HG03097 (cell line): Measurements from ENCODE around the gene TMPRSS11F.
A peak's percentile ranks its signal among the peaks of the same experiment; 100 is the strongest.
"Not testable (repeated sequence)": the region's sequence is repeated elsewhere in the genome, so short reads cannot be mapped to it uniquely, and the experiment has no call there.

Source experiments
- ATAC-seq: cut with Tn5 transposase; IDR thresholded peaks from one replicate; pipeline ENCODE4 v1.9.1; 2021; ENCODE audit not compliant: unreplicated experiment, low FRiP score

The TMPRSS11F gene

DNA sequence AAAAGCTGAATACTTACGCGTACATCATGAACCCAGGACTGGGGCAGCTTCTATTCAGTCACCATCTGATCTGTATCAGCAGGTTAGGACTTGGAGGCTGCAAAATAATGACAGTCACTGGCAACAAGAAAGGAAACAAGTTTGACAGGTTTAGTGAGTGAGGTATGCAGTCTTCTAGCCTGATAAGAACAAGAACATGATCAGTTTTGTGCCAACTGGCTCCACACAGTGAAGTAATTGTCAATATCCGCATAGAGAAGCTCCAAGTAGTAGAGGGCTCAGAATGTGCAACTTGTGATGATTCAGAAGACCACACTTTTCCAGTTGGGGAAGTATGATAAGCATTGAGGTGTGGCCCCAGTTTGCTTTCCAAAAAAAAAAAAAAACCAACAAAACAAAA is at the start of gene TMPRSS11F:
Gene TMPRSS11F (minus strand): TSS at position 77 of the 400 bp plus-strand sequence. CDS start 49 bp downstream, at position 28.
- ATAC-seq = no peak

DNA sequence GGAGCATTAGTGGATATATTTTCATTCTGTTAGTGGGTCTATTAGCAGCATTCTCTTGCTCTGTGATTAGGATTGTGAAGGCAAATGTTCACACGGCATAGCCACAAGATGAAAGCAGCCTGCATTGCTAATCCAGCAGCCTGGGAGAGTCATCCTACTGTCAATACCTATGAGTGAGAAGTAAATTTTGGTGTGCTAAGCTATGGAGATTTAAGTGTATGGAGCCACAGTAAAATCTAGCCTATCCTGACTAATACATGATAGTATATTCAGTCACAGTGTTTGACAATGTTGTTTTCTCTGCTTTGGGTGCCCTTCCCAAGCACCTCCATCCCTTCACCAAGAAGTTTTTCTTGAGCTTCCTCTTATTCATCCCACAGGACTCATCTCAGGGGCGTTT is 47.2 kb upstream of the TMPRSS11F start:
- ATAC-seq = no peak

DNA sequence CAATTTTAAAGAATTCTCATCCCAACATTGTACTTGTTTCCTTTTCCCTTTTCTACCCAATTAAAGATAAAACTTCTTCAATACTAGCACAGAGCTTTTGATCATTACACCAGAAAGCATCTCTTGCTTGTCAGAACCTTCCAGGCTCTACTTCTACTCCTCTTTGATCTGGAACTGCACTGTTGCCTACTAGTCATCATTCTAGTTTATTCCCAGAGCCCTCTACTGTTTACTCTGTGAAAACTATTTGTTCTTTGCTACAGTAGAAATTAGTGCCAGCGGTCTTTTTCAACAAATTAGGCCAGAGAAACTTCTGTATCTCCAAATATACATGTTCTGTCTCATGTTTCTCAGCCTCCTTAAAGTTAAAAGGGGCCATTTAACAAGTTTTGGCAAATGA is 46.8 kb upstream of the TMPRSS11F start:
- ATAC-seq = no peak

DNA sequence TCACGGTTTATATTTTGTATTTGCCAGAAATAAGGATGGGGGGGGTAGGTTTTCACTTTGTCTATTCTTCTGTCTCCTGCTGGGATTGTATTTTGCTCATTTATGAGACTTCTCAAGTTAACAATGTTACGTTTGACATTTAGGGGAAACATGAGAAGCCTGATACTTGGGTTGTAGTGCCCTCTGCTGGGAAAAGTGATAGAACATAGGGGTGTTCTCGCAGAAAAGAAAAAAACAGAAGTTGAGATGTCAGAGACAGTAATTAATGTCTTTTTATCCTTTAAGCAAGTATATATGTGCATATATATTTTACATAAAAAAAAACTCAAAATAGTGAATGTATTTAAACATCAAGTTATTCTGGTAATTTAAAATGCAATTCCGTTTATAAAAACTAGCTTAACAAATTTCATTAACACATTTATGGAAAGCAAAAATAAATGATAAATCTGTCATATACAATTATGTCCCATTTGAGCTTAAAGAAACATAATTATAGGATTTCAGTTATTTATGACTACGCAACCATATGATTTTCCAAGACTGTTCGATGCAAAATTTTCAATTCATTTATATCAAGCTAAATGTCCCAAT is 46.0 kb upstream of the TMPRSS11F start:
- ATAC-seq = peak; percentile 63

DNA sequence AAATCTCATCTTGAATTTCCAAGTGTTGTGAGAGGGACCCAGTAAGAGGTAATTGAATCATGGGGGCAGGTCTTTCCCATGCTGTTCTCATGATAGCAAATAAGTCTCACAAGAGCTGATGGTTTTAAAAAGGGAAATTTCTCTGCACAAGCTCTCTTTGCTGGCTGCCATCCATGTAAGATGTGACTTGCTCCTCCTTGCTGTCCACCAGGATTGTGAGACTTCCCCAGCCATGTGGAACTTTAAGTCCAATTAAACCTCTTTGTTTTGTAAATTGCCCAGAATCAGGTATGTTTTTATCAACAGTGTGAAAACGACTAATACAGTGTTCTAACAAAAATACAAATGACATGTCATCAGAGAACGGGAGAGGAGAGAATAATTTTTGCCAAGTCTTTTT is 44.7 kb upstream of the TMPRSS11F start:
- ATAC-seq = not testable (repeated sequence)

DNA sequence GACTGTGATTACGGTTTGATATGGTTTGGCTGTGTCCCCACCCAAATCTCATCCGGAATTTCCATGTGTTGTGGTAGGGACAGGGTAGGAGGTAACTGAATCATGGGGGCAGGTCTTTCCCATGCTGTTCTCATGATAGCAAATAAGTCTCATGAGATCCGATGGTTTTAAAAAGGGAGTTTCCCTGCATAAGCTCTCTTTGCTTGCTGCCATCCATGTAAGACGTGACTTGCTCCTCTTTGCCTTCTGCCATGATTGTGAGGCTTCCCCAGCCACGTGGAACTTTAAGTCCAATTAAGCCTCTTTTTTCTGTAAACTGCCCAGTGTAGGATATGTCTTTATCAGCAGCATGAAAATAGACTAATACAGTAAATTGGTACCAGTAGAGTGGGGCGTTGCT is 42.5 kb upstream of the TMPRSS11F start:
- not testable (repeated sequence) for ATAC-seq

DNA sequence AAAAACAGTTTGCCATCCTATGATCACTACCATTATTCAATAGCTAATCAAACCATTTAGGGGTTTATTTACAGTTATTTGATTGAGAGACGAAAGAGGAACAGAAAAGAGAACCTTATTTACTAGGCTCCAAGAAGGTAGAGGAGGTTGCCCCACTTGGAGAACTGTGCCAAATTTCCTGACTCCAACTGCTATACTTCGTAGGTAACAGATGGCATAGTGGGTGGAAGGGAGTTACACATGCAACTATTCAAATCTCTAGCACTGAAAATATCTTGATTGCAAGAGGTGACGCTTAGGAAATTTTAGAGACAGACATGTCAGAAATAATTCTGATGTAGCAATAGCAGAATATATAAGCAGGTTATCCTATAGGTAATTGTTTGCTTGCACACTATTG is 38.0 kb upstream of the TMPRSS11F start:
- ATAC-seq = no peak

DNA sequence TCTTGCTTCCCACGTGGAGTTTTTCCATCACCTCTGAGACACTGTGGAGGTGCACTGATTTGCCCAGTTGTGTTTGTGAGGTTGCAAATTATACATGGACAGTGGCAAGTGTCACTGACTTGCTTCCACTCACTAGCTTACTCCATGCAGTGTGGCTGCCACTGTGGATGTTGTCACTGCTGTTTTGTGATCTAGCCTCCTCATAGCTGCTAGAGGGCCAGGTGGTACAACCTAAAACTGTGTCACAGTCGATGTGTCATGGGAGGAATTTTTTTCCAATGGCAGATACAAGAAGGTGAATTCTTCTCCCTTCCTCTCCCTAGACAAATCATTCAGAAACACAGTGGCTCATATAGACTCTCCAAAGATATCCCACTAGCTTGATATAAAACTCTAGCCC is 37.5 kb upstream of the TMPRSS11F start:
- ATAC-seq = no peak

DNA sequence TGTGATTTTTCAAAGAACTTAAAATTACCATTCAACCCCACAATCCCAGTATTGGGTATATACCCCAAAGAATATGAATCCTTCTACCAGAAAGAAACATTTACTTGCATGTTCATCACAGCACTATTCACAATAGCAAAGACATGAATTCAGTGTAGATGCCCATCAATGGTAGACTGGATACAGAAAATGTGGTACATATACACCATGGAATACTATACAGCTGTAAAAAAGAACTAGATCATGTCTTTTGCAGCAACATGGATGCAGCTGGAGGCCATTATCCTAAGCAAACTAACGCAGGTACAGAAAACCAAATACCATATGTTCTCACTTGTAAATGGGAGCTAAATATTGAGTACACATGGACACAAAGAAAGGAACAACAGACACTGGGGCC is 34.1 kb upstream of the TMPRSS11F start:
- ATAC-seq = no peak

DNA sequence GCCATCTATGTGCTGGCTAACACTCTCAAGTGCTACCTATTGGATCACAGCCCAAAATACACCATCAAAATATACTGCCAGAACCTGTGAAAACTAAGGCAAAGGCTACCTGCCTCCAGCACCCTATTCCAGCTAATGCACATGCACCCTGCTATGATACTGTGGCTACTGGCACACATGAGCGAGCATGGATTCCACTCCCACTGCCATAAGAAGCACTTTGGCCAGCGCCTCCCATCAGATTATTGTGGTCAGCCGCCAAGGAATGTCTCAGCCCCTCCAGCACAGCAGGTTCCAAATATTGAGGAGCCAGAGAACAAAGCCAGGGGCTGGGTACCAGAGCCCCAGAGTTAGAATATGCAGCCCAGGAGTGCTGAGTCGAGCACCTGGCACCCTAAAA is 32.5 kb upstream of the TMPRSS11F start:
- no peak for ATAC-seq

DNA sequence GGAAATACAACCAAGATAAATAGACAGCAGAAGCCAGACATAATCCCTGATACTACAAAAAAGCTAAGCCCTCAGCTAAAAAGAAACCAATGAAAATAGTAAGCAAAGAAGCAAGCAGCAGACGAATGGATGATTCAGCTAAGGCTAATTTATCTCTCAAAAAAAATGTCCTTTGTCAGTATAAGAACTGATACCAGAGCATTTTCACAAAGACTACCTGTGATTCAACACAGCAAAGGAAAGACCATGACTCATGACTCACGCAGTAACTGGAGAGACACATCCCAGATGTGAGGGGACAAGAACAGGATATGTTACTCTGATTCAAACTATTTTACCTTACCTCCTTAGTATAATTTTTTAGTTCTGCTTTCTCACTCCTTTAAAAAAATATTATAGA is 22.7 kb upstream of the TMPRSS11F start:
- no peak for ATAC-seq

DNA sequence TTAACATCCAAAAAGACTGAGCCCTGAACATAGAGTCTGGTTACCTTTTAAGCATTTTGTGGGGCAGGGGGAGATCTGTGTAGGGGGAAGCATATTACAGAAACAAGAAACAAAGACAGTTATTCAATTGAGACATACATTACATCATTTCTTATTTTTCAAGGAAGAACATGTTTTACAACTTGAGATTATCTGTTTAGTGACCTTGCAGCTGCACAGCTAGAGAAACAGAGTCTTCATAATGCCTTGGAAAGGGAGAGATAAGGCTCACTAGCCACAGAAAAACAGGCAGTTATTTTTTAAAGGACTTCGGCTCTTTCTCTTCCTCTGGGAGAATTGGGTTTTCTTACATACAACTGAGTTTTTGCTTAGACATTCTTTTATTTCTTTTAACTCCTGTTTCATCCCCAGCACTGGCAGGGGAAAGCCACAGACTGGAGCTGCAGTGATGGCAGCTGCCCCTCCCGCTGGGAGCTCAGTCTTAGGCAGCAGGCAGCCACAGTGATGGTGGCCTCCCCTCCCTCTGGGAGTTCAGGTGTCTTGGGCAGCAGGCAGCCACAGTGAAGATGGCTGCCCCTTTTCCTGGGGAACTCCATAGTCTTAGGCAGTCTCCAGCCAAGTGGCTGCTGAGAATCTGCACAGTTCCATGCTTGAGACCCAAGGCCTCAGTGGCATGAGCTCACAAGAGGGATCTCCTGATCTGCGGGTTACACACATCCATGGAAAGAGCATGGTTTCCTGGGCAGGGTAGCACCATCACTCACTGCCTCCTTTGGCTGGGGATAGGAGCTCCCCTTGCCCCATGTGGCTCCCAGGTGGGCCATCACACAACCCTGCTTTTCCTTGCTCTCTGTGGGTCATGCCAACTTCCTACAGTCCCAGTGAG is 19.4 kb upstream of the TMPRSS11F start:
- ATAC-seq = no peak

DNA sequence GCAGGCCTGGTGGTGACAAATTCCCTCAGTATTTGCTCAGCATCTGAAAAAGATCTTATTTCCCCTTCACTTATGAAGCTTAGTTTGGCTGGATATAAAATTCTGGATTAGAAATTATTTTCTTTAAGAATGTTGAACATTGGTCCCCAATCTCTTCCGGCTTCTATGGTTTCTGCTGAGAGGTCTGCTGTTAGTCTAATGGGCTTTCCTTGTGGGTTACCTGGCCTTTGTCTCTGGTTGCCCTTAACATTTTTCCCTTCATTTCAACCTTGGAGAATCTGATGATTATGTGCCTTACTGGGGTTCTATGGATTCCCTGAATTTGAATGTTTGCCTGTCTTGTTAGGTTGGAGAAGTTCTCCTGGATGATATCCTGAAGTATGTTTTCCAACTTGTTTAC is 17.4 kb upstream of the TMPRSS11F start:
- ATAC-seq = no peak

DNA sequence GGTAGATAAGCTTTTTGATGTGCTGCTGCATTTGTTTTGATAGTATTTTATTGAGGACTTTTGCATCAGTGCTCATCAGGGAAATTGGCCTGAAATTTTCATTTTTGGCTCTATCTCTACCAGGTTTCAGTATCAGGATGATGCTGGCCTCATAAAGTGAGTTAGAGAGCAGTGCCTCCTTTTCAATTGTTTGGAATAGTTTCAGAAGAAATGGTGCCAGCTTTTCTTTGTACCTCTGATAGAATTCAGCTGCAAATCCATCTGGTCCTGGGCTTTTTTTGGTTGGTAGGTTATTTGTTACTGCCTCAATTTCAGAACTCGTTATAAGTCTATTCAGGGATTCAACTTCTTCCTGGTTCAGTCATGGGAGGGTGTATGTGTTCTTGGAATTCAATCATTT is 15.6 kb upstream of the TMPRSS11F start:
- ATAC-seq = no peak

DNA sequence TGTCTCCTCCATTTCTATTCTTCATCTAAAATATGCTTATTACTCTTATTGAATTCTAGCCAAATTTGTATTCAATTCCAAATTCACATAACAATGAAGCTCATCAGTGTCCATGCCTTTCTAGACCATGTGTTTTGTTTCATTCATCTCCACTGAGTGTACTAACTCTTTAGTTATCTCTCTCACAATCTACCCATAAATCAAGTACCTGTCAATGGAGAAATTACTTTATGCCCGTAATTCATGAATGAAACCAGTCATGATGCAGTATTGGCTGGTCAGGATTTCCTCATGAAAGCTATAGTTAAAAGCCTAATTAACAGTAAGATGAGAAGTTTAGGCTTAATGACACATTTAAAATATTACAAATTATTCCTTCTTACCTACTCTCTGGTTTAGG is 12.2 kb upstream of the TMPRSS11F start:
- ATAC-seq = no peak

DNA sequence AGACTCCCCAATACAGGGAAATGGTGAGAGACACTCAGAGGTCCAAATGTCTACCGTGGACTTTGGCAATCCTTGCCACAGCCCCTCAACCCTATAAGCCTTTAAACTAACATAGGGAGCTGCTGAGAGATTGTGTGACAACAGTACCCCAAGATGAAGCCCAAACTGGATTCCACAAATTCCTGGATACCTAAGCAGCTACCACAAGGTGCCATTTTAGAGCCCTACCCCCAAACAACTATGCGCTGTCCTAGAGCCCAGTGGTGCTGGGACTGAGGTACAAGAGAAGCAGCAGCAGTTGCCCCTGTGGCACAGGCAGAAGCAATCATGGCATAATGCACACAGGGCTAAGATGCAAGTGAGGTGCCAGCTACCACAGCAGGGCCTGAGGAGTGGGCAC is 2.7 kb upstream of the TMPRSS11F start:
- no peak for ATAC-seq

DNA sequence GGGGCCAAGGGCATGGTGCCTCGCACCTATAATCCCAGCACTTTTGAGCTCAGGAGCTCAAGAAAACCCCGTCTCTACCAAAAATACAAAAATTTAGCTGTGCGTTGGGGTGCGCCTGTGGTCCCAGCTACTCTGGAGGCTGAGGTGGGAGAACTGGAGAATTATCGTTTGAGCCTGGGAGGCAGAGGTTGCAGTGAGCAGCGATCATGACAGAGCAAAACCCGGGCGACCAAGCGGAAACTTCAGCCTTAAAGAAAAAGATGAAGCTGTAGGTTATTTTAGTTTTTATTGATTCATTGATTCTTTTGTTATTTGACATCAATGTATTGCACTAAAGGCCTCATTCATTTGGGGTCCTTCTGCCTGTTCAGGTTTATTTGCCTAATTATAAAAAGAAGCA is 5.4 kb downstream of the TMPRSS11F start:
- ATAC-seq = no peak

DNA sequence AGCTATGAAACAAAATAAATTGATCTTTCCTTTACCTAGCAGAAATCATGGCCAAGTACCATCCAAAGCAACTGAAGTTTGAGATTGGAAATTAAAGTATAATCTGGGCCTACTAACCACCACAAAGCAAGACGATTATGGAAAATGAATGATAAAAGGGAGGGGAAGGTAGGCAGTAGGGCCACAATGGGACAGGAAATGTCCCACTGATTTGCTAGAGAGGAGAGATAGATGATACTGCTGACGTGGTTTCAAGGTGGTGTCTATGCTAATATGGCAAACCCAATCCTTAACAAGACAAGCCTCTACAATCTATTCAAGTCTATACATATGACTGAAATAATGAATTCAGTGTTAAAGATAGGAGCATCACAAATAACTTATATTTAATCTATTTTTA is 6.1 kb downstream of the TMPRSS11F start:
- no peak for ATAC-seq

DNA sequence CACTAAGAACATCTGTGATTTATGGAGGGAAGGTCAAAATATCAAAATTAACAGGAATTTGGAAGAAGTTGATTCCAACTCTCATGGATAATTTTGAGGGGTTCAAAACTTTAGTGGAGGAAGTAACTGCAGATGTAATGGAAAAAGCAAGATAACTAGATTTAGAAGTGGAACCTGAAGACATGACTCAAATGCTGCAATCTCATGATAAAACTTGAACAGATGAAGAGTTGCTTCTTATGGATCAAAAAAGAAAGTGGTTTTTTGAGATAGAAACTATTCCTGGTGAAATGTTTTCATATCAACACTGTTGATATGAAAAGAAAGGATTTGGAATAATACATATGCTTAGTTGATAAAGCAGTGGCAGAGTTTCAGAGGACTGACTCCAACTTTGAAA is 9.7 kb downstream of the TMPRSS11F start:
- no peak for ATAC-seq

DNA sequence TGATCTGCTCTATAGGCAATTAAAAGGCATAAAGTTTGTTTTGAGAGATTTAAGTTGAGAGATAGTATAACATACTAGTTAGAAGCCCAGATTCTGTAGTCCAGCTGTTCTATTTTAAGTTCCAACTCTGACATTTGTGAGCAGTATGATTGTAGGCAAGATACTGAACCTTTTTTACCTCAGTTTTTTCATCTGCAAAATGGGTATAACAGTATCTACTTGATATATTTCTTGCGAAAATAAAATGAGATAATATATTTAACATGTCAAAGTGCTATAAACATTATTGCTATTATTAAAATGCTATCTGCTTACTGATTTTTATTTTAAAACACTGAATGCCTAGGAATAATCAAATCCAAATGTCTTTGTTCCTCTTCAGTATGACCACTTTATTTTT is 19.2 kb downstream of the TMPRSS11F start:
- ATAC-seq = no peak

DNA sequence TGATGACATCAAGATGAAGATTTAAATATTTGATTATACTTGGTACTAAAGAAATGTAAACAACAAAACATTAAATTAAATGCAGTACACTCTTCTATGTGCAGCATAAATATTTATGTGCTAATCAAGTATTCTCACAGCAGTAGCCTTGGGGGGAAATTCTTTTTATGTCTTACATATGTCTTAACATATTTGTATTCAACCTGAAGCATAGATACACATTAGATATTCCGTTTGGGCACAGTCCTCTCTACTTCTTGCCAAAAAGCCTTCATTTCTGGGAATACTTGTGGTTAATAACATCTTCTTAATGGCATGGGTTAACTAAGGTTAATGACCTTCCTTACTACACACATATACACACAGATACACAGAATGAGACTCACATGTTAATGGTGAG is 19.8 kb downstream of the TMPRSS11F start:
- no peak for ATAC-seq

DNA sequence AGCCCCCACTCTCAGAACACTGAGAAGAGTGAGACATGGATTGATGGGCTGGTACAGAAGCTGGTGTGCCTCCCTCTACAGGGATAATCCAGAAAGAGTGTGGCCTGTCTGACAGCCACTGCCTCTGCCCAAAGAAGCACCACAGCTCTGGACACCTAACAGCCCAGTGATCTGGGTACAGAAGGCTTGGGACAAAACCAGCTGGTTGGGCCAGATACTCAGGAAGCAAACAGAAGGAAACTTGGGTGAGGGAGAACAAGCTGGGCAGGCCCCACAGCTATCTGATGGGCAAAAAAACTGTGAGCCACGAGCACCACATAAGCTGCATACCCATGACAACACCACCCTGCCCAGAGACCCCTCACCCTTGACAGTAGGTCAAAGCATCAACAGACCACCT is 46.9 kb downstream of the TMPRSS11F start:
- ATAC-seq = no peak
